ENCODE measurements around the gene SLAMF9. TPM values are rescaled to one million over a fixed set of nuclear protein-coding genes. Genes with fewer than 3 reads are reported as not detected.

SLAMF9 gene
- total RNA-seq, 1 experiment from 2014 or later: not detected

- DNase-seq (ENCODE audit: low read depth, low spot score) (no peak), ATAC-seq (no peak)
- no peak for TF ChIP-seq JUND (IDR thresholded peaks at IDR 0.05)
- TF ChIP-seq, protein P1, sequence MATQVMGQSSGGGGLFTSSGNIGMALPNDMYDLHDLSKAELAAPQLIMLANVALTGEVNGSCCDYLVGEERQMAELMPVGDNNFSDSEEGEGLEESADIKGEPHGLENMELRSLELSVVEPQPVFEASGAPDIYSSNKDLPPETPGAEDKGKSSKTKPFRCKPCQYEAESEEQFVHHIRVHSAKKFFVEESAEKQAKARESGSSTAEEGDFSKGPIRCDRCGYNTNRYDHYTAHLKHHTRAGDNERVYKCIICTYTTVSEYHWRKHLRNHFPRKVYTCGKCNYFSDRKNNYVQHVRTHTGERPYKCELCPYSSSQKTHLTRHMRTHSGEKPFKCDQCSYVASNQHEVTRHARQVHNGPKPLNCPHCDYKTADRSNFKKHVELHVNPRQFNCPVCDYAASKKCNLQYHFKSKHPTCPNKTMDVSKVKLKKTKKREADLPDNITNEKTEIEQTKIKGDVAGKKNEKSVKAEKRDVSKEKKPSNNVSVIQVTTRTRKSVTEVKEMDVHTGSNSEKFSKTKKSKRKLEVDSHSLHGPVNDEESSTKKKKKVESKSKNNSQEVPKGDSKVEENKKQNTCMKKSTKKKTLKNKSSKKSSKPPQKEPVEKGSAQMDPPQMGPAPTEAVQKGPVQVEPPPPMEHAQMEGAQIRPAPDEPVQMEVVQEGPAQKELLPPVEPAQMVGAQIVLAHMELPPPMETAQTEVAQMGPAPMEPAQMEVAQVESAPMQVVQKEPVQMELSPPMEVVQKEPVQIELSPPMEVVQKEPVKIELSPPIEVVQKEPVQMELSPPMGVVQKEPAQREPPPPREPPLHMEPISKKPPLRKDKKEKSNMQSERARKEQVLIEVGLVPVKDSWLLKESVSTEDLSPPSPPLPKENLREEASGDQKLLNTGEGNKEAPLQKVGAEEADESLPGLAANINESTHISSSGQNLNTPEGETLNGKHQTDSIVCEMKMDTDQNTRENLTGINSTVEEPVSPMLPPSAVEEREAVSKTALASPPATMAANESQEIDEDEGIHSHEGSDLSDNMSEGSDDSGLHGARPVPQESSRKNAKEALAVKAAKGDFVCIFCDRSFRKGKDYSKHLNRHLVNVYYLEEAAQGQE (IDR thresholded peaks at IDR 0.05; ENCODE audit: low read depth): no peak
- no peak for TF ChIP-seq RAD21 (IDR thresholded peaks at IDR 0.05; ENCODE audit: low read depth)
- no peak for TF ChIP-seq EGR1 (IDR thresholded peaks at IDR 0.05; ENCODE audit: low read depth)
- TF ChIP-seq SIN3A (IDR thresholded peaks at IDR 0.05; ENCODE audit: low read depth): no peak
- TF ChIP-seq TCF7L2 (IDR thresholded peaks at IDR 0.05; ENCODE audit: borderline replicate concordance, extremely low read depth, insufficient read depth, insufficient read length): no peak
- TF ChIP-seq ZNF274 (IDR thresholded peaks at IDR 0.05; ENCODE audit: low read depth, low read length): no peak
- Histone ChIP-seq H3K79me2 (ENCODE audit: insufficient read depth, low read length) (no peaks in the 10 kb centered on the region), H3K9me3 (ENCODE audit: control insufficient read depth in 1 of 2, insufficient read depth in 1 of 2, low read depth in 1 of 2, low read length in 2 of 2) (no peaks in the 10 kb centered on the region), H3K4me1 (ENCODE audit: control insufficient read depth in 1 of 2, insufficient read depth in 2 of 2, low read length in 2 of 2) (peaks cover 5 to 12% of the 10 kb centered on the region in 2 experiments; a peak in 3 of 4 replicates), H3K36me3 (ENCODE audit: control insufficient read depth in 1 of 2, insufficient read depth in 2 of 2, low read length in 2 of 2) (no peaks in the 10 kb centered on the region; a peak in 1 of 4 replicates), H2AFZ (ENCODE audit: low read depth, low read length, poor library complexity, severe bottlenecking) (no peak overlapping the region), H3K9ac (ENCODE audit: low read length) (no peak overlapping the region), H3K27ac (ENCODE audit: low read depth, low read length) (no peak overlapping the region), H3K27me3 (ENCODE audit: insufficient read depth, low read length) (no peaks in the 10 kb centered on the region), H4K20me1 (ENCODE audit: insufficient read depth) (no peaks in the 10 kb centered on the region), H3K4me3 (replicated peaks in 1 of 2; ENCODE audit: low read depth in 1 of 2, low read length in 2 of 2) (no peak overlapping the region), H3K9me2 (ENCODE audit: insufficient read depth) (no peaks in the 10 kb centered on the region), H3K4me2 (ENCODE audit: low read length) (no peak overlapping the region)
- ChIA-PET CTCF (interaction anchor here (2.5 kb wide), 1 partner anchor 77 kb away, joined by 15 read pairs; no protein-coding TSS in a partner anchor), RAD21 (ENCODE audit: low non-redundant PET in 1 of 2, low total read pairs in 2 of 2, uncharacterized antibody in 2 of 2, unreplicated experiment in 2 of 2) (no interaction called here), POLR2A (no interaction called here)
- intact Hi-C loops (cut with micrococcal nuclease): no loop called here
- BruUV-seq (replicated peaks): no TSS peak
These were observed 23.8 kb downstream of the SLAMF9 start for GRCh38 chr1:159930216-159930615.
